Left ventricle myocardium inferior (tissue), 1 donor: Measurements from ENCODE around the gene MEGF11. TPM values are rescaled to one million over a fixed set of nuclear protein-coding genes. Genes with fewer than 3 reads are reported as not detected.

Experiments
- DNase-seq: peaks from one replicate; pipeline ENCODE4 v3.0.0-alpha.2; 2020
- H3K27ac ChIP-seq: fragments of 200-600 bp; replicated peaks from 2 replicates; pipeline ENCODE4 v1.8.0; 2021
- H3K27me3 ChIP-seq: fragments of 200-600 bp; 2 replicates; pipeline ENCODE4 v1.8.0; 2021; ENCODE audit warnings: low read depth
- H3K36me3 ChIP-seq: fragments of 200-600 bp; 2 replicates; pipeline ENCODE4 v1.8.0; 2021
- H3K4me1 ChIP-seq: fragments of 200-600 bp; 2 replicates; pipeline ENCODE4 v1.8.0; 2021
- H3K4me3 ChIP-seq: fragments of 200-600 bp; 2 replicates; pipeline ENCODE4 v1.8.0; 2021; ENCODE audit warnings: mild to moderate bottlenecking, moderate library complexity
- H3K9me3 ChIP-seq: fragments of 200-600 bp; replicated peaks from 2 replicates; pipeline ENCODE4 v1.8.0; 2021
- intact Hi-C: fragments of 100-400 bp; cut with micrococcal nuclease; formaldehyde crosslinking; loops from one replicate; pipeline ENCODE4 v1.11.0; 2022
- total RNA-seq: library from RNA; stranded (reverse); fragmentation: NEBNext Ultra II Directional; extraction: Animal tissue kit (Norgen Biotek cat#: 25700); gene quantifications from one replicate; pipeline ENCODE4 v1.2.1, GENCODE V29; 2021
- TF ChIP-seq, protein P1 (sequence below): fragments of 200-600 bp; IDR thresholded peaks from 2 replicates; pipeline ENCODE4 v1.8.0; 2021; ENCODE audit warnings: antibody characterized with exemption, mild to moderate bottlenecking, borderline replicate concordance
- donor health status: DM: no; HTN: yes; CAD: no; lungs with severe emphysema.

The MEGF11 gene
- total RNA-seq, 1 donor from 2014 or later, result not detected

DNA sequence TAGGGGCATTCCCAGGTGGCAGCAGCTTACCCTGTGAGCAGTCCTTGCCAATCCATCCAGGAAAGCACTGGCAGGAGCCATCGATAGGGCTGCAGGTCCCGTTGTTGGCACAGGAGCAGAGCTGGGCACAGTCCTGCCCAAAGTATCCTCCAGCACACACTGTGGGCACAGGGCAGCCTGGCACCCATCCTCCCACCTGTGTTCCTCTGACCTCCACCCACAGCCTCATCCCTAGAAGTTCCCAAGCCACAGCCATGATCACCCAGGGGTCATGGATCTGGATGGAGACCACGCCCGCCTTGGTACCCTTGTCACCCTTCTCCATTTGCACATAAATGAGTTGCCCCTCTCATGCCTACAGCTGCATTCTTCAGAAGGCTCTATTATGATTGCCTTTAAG is 335.6 kb downstream of the MEGF11 start:
- no peak overlapping the region for H3K27ac ChIP-seq
- peaks cover 25% of the 10 kb centered on the region for H3K4me1 ChIP-seq
- no peaks in the 10 kb centered on the region for H3K9me3 ChIP-seq
- no peak for DNase-seq
- no peak overlapping the region for H3K4me3 ChIP-seq
- no peaks in the 10 kb centered on the region for H3K27me3 ChIP-seq
- intact Hi-C loops, result no loop called here
- TF ChIP-seq, protein P1, sequence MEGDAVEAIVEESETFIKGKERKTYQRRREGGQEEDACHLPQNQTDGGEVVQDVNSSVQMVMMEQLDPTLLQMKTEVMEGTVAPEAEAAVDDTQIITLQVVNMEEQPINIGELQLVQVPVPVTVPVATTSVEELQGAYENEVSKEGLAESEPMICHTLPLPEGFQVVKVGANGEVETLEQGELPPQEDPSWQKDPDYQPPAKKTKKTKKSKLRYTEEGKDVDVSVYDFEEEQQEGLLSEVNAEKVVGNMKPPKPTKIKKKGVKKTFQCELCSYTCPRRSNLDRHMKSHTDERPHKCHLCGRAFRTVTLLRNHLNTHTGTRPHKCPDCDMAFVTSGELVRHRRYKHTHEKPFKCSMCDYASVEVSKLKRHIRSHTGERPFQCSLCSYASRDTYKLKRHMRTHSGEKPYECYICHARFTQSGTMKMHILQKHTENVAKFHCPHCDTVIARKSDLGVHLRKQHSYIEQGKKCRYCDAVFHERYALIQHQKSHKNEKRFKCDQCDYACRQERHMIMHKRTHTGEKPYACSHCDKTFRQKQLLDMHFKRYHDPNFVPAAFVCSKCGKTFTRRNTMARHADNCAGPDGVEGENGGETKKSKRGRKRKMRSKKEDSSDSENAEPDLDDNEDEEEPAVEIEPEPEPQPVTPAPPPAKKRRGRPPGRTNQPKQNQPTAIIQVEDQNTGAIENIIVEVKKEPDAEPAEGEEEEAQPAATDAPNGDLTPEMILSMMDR, result no peak
- H3K36me3 ChIP-seq, result peaks cover 5% of the 10 kb centered on the region

DNA sequence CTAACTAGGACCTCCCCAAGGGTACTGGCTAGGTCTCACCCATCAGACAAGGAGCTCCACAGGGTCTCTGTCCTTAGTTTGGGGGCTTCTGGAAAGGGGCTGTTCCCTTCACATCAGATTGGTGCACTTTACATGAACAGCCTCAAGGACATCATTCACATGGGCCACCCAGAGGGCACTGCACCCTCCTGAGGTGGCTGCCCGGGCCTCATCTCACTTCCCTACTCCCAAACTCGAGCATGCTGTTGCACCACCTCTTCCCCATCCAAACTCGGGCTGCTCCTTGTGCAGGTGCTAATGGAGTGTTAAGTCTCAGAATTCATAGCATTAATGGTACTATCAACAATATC is 336.2 kb downstream of the MEGF11 start:
- intact Hi-C loops, result no loop called here
- Histone ChIP-seq H3K9me3 (no peaks in the 10 kb centered on the region), H3K36me3 (peaks cover 6% of the 10 kb centered on the region), H3K4me3 (no peak overlapping the region), H3K4me1 (peaks cover 25% of the 10 kb centered on the region), H3K27me3 (no peaks in the 10 kb centered on the region), H3K27ac (no peak overlapping the region)
- TF ChIP-seq, protein P1, result no peak
- DNase-seq, result no peak

DNA sequence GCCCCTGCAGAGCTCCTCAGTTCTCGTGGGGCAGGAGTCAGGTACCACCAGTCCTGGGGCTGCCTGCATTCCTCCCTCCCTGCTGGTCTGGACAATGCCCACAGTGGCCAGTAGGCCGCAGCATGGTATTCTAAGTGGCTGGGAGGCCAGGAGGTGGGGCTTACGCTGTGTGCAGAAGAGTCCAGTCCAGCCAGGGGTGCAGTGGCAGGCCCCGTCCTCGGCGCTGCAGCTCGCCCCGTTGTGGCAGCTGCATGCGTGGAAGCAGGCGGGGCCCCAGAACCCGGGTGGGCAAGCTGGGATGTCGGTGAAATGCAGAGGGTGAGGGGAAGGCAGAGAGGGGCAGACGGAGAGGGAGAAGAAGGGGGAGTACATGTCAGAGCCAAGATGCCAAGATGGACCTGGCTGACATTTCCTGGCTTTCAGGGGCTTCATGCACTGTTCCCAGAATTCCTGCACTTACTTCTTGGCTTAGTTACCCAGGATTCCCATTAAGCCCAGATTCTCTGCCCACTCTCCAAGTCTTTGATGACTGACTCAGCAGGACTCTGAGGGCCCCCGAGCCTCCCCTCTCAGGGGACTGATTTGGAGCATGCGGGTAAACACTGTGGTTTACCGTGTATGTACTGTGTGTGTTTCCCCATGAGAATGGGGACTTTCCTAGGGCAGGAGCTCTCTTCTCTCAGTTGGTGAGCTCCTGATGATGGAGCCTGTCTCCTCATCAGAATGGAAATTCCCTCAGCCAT is 336.7 kb downstream of the MEGF11 start:
- no peak overlapping the region for H3K27ac ChIP-seq
- no peaks in the 10 kb centered on the region for H3K27me3 ChIP-seq
- peaks cover 22% of the 10 kb centered on the region for H3K4me1 ChIP-seq
- DNase-seq, result peak; percentile 38
- peaks cover 12% of the 10 kb centered on the region for H3K36me3 ChIP-seq
- no peak overlapping the region for H3K4me3 ChIP-seq
- TF ChIP-seq, protein P1, result peak; percentile 68
- no peaks in the 10 kb centered on the region for H3K9me3 ChIP-seq
- intact Hi-C loops, result no loop called here

DNA sequence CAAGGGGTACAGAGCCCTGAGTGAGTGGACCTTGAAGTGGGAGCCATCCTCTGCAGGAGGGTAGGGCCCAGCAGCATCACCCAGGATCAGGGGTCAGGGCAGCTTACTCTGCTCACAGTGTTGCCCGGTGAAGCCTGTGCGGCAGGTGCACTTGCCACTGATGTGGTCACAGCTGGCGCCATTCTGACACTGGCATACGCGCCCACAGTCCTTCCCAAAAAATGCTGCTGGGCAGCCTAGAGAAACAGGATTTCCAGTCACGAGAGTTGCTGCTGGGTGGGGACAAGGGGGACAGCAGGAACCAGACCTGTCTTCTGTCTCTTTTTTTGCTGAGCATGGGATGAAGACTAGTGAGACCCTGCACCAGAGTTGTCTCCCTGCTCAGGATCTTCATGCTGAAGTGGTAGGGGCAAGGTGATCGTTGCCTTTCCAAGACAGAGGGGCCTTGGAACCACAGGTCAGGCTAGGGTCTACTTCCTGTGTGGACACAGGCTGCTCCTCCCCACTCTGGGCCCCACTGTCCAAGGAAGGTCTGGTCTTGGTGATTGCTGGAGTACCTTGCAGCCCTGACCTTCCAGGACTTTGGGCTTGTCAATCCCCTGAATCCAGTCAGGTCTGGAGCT is 337.4 kb downstream of the MEGF11 start:
- DNase-seq, result no peak
- no peaks in the 10 kb centered on the region for H3K9me3 ChIP-seq
- no peak overlapping the region for H3K27ac ChIP-seq
- no peak overlapping the region for H3K4me3 ChIP-seq
- TF ChIP-seq, protein P1, result no peak
- H3K36me3 ChIP-seq, result peaks cover 19% of the 10 kb centered on the region
- intact Hi-C loops, result no loop called here
- H3K27me3 ChIP-seq, result no peaks in the 10 kb centered on the region
- peaks cover 15% of the 10 kb centered on the region for H3K4me1 ChIP-seq

DNA sequence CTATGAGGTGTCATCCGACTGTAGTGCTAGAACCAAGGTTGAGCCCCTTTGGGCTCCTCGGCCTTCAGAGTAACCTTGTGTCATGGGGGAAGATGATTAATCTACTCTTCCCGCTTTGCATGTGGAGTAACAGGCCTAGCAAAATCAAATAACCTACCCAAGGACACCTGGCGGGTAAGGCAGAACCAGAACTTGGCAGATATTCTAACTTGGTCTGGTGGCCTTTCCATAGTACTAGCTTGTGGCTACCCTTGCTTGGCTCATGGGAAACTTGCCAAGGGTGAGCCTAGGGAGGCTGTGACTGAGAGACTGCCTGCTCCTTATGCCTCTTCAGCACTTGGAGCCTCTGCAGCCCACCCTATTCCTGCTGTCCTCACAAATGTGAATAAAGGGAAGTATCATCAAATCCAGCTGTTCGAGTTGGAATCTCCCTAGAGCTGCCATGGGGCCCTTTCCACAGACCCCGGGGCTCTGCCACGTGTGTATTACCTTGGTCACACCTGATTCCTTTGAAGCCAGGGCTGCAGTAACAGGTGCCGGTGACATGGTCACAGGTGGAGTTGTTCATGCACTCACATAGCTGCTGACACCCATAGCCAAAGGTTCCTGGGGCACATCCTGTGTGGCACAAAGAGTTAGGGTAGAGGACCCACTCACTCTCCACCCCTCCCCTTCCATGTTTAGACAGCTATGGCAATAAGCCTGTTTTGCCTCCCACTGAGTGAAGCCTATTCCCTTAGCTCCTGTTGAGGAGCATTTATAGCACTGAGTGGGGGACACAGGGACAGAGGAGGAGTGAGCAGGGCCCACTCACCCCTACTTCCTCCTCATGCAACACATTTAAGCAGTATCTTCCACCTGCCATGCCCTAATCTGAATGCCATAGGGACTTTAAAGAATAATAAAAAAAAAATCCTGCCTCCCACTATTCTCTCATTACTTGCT is 338.3 kb downstream of the MEGF11 start:
- DNase-seq, result no peak
- TF ChIP-seq, protein P1, result no peak
- intact Hi-C loops, result no loop called here
- no peaks in the 10 kb centered on the region for H3K27me3 ChIP-seq
- peaks cover 13% of the 10 kb centered on the region for H3K4me1 ChIP-seq
- no peaks in the 10 kb centered on the region for H3K9me3 ChIP-seq
- H3K27ac ChIP-seq, result no peak overlapping the region
- H3K4me3 ChIP-seq, result no peak overlapping the region
- peaks cover 25% of the 10 kb centered on the region for H3K36me3 ChIP-seq
